ENCODE measurements around the gene NLRC4. TPM values are rescaled to one million over a fixed set of nuclear protein-coding genes. Genes with fewer than 3 reads are reported as not detected.

NLRC4 gene
- total and polyA plus RNA-seq, 2 of the 8 experiments (the other 6 are each of a cell fraction or from before 2014, with no cell fraction given): not detected

GRCh38 chr2:32182667-32183066 lies 82.0 kb downstream of the NLRC4 start:
- no peak overlapping the region for H2BK20ac ChIP-seq (ENCODE audit: low read length)
- H3K36me3 ChIP-seq (ENCODE audit: control insufficient read depth in 2 of 4, insufficient read depth in 4 of 4, low read length in 3 of 4): peaks cover 3 to 20% (median 12%) of the 10 kb centered on the region in 4 experiments; a peak in 6 of 8 replicates
- no peak overlapping the region for H3K23ac ChIP-seq (ENCODE audit: insufficient read length)
- H3K79me1 ChIP-seq (ENCODE audit: low read depth, low read length): no peaks in the 10 kb centered on the region
- H4K5ac ChIP-seq (ENCODE audit: insufficient read length, low read depth, low read length): no peak overlapping the region
- WGBS, 2 experiments (ENCODE audit: extremely low coverage in 1 of 2, insufficient coverage in 1 of 2, insufficient read length in 1 of 2, insufficient replicate concordance in 2 of 2, low coverage in 1 of 2, low lambda C conversion rate in 2 of 2, missing lambda C conversion rate in 1 of 2): 84% methylated on average over 6 of the region's 6 CpGs; no CpG with 5 or more reads in 1 of the 2 experiments
- H3K9ac ChIP-seq (replicated peaks in 1 of 4; ENCODE audit: extremely low read depth in 1 of 4, low read depth in 3 of 4, low read length in 3 of 4): no peak overlapping the region
- H2AFZ ChIP-seq (ENCODE audit: low read length): no peak overlapping the region
- no peak overlapping the region for H3K14ac ChIP-seq (ENCODE audit: insufficient read length)
- no peaks in the 10 kb centered on the region for H3K9me3 ChIP-seq (ENCODE audit: insufficient read depth in 2 of 2, low read depth in 1 of 2, low read length in 1 of 2)
- H3K4ac ChIP-seq (replicated peaks; ENCODE audit: insufficient read length, low read depth, low read length): no peak overlapping the region
- ChIA-PET CTCF (ENCODE audit: partially characterized antibody) (interaction anchor here (1.2 to 1.4 kb wide), 2 partner anchors 11 to 47 kb away, joined by 3 to 4 read pairs; no protein-coding TSS in a partner anchor), POLR2A (ENCODE audit: partially characterized antibody) (no interaction called here)
- H3K27me3 ChIP-seq (replicated peaks in 1 of 4; ENCODE audit: control insufficient read depth in 3 of 4, extremely low read depth in 1 of 4, insufficient read depth in 3 of 4, low read length in 3 of 4): no peaks in the 10 kb centered on the region
- FAIRE-seq (no peak), DNase-seq (ENCODE audit: low read depth in 1 of 2, low spot score in 2 of 2) (no peak)
- H3K4me2 ChIP-seq (ENCODE audit: insufficient read depth in 1 of 2, low read depth in 2 of 2, low read length in 2 of 2): no peak overlapping the region
- no peak overlapping the region for H2AK5ac ChIP-seq (ENCODE audit: low read depth, low read length)
- no peak overlapping the region for H3K56ac ChIP-seq (replicated peaks; ENCODE audit: insufficient read length, low read depth, low read length)
- H2BK12ac ChIP-seq (ENCODE audit: low read depth, low read length): no peak overlapping the region
- H4K8ac ChIP-seq (ENCODE audit: extremely low read depth, insufficient read depth, low read length): no peak overlapping the region
- H3K79me2 ChIP-seq (ENCODE audit: control insufficient read depth in 1 of 2, insufficient read depth in 2 of 2, low read length in 2 of 2): no peaks in the 10 kb centered on the region
- H4K20me1 ChIP-seq (replicated peaks in 1 of 2; ENCODE audit: control insufficient read depth in 1 of 2, insufficient read depth in 2 of 2, low read length in 2 of 2): peaks cover 0 to 2% of the 10 kb centered on the region in 2 experiments
- no peak overlapping the region for H3K27ac ChIP-seq (ENCODE audit: low read depth, low read length)
- H3K18ac ChIP-seq (ENCODE audit: extremely low read depth, low read length): no peak overlapping the region
- H3K4me3 ChIP-seq (ENCODE audit: extremely low read depth in 1 of 4, insufficient read depth in 2 of 4, low read depth in 3 of 4, low read length in 4 of 4): no peak overlapping the region
- H2BK15ac ChIP-seq (ENCODE audit: low read length): no peak overlapping the region
- no peak overlapping the region for H4K91ac ChIP-seq (replicated peaks; ENCODE audit: insufficient read length, low read length)
- H2BK120ac ChIP-seq (replicated peaks; ENCODE audit: low read depth, low read length): no peak overlapping the region
- H2BK5ac ChIP-seq (ENCODE audit: low read depth, low read length): no peak overlapping the region
- no peaks in the 10 kb centered on the region for H3K4me1 ChIP-seq (replicated peaks in 1 of 4; ENCODE audit: control insufficient read depth in 3 of 4, insufficient read depth in 4 of 4, low read length in 3 of 4)
- H3K23me2 ChIP-seq (ENCODE audit: low read depth, low read length): no peaks in the 10 kb centered on the region; the same call in 1 of the 2 replicates
- TF ChIP-seq USF2 (IDR thresholded peaks at IDR 0.05; ENCODE audit: low read length): no peak
- no peak for TF ChIP-seq SIN3A (conservative IDR thresholded peaks at IDR 0.05 in 1 of 2, IDR thresholded peaks at IDR 0.05 in 1 of 2; ENCODE audit: low read depth in 1 of 2, low read length in 2 of 2)
- TF ChIP-seq YY1 (IDR thresholded peaks at IDR 0.05; ENCODE audit: low read depth, low read length): no peak
- no peak for TF ChIP-seq SRF (IDR thresholded peaks at IDR 0.05; ENCODE audit: low read depth, low read length)
- TF ChIP-seq E2F6 (IDR thresholded peaks at IDR 0.05): no peak
- no peak for TF ChIP-seq SIRT6 (IDR thresholded peaks at IDR 0.05; ENCODE audit: low read length)
- TF ChIP-seq EP300 (IDR thresholded peaks at IDR 0.05; ENCODE audit: borderline replicate concordance in 1 of 2, low read depth in 2 of 2, low read length in 2 of 2): no peak
- no peak for TF ChIP-seq ATF2 (IDR thresholded peaks at IDR 0.05; ENCODE audit: low read length)
- no peak for TF ChIP-seq CBX5 (IDR thresholded peaks at IDR 0.05; ENCODE audit: low read depth, low read length)
- no peak for TF ChIP-seq CHD1 (IDR thresholded peaks at IDR 0.05; ENCODE audit: low read depth, low read length)

Data from H1 (cell line).